Neural cell (in vitro differentiated cells): Measurements from ENCODE around the gene ZNF804B. TPM values are rescaled to one million over a fixed set of nuclear protein-coding genes. Genes with fewer than 3 reads are reported as not detected.

Experiments used
- H2AFZ ChIP-seq: fragments of 200-600, 300-800 bp; sonication (generic), shearing (Covaris generic); 2 replicates; pipeline ENCODE4 v1.6.0; 2014; ENCODE audit warnings: low read depth, mild to moderate bottlenecking, antibody characterized with exemption, low read length, moderate library complexity
- H3F3A ChIP-seq: fragments of 200-600 bp; shearing (Covaris generic); 2 replicates; pipeline ENCODE4 v1.6.1; 2016; ENCODE audit warnings: mild to moderate bottlenecking, moderate library complexity, mixed read lengths, antibody characterized with exemption, low read length; ENCODE audit not compliant: insufficient read depth, poor library complexity, severe bottlenecking
- H3K27ac ChIP-seq: fragments of 200-600, 300-800 bp; sonication (generic), shearing (Covaris generic); 2 replicates; pipeline ENCODE4 v1.5.1; 2014; ENCODE audit warnings: mild to moderate bottlenecking, low read length, moderate library complexity
- H3K27me3 ChIP-seq: fragments of 300-800, 200-600 bp; sonication (generic), shearing (Covaris generic); 2 replicates; pipeline ENCODE4 v1.6.0; 2014; ENCODE audit warnings: mild to moderate bottlenecking, low read depth, low read length, moderate library complexity; ENCODE audit not compliant: insufficient read depth
- H3K36me3 ChIP-seq: fragments of 300-800, 200-600 bp; sonication (generic), shearing (Covaris generic); 2 replicates; pipeline ENCODE4 v1.5.1; 2014; ENCODE audit warnings: mild to moderate bottlenecking, antibody characterized with exemption, low read length, moderate library complexity; ENCODE audit not compliant: insufficient read depth
- H3K4me2 ChIP-seq: fragments of 300-800, 200-600 bp; sonication (generic), shearing (Covaris generic); 2 replicates; pipeline ENCODE4 v1.6.0; 2014; ENCODE audit warnings: mild to moderate bottlenecking, low read length
- H3K4me3 ChIP-seq: fragments of 300-800, 200-600 bp; sonication (generic), shearing (Covaris generic); 2 replicates; pipeline ENCODE4 v1.5.1; 2014; ENCODE audit warnings: mild to moderate bottlenecking, low read length, moderate library complexity
- H3K79me2 ChIP-seq: fragments of 200-600 bp; shearing (Covaris generic); replicated peaks from 2 replicates; pipeline ENCODE4 v1.6.0; 2014; ENCODE audit warnings: mild to moderate bottlenecking, low read length, moderate library complexity; ENCODE audit not compliant: insufficient read depth
- H3K9ac ChIP-seq: fragments of 300-800, 200-600 bp; sonication (generic), shearing (Covaris generic); 2 replicates; pipeline ENCODE4 v1.6.1; 2016; ENCODE audit warnings: mild to moderate bottlenecking, low read length, mixed read lengths
- H3K9me2 ChIP-seq: fragments of 200-600 bp; shearing (Covaris generic); 2 replicates; pipeline ENCODE4 v1.6.1; 2016; ENCODE audit warnings: mild to moderate bottlenecking, low read length, mixed read lengths; ENCODE audit not compliant: insufficient read depth
- H3K9me3 ChIP-seq: fragments of 200-600, 300-800 bp; sonication (generic), shearing (Covaris generic); 2 replicates; pipeline ENCODE4 v1.6.1; 2016; ENCODE audit warnings: mild to moderate bottlenecking, mixed run types, low read length, moderate library complexity, mixed read lengths
- H4K20me1 ChIP-seq: fragments of 200-600 bp; shearing (Covaris generic); 2 replicates; pipeline ENCODE4 v1.6.1; 2016; ENCODE audit warnings: mild to moderate bottlenecking, mixed run types; ENCODE audit not compliant: insufficient read depth
- EP300 ChIP-seq: fragments of 450-650 bp; conservative IDR thresholded peaks from 2 replicates; pipeline ENCODE4 v1.6.1; 2014; ENCODE audit warnings: antibody characterized with exemption, mild to moderate bottlenecking, moderate library complexity; ENCODE audit not compliant: poor library complexity, severe bottlenecking
- EZH2 ChIP-seq: fragments of 200-600, 300-800 bp; shearing (Covaris generic), sonication (generic); IDR thresholded peaks from 2 replicates; pipeline ENCODE4 v1.6.1; 2014; ENCODE audit warnings: antibody characterized with exemption, low read length, borderline replicate concordance, mild to moderate bottlenecking; ENCODE audit not compliant: insufficient read depth, poor library complexity, severe bottlenecking
- MXI1 ChIP-seq: fragments of 450-650 bp; conservative IDR thresholded peaks from 2 replicates; pipeline ENCODE4 v1.6.1; 2014; ENCODE audit warnings: antibody characterized with exemption, mild to moderate bottlenecking; ENCODE audit not compliant: poor library complexity, severe bottlenecking
- POLR2AphosphoS5 ChIP-seq: IDR thresholded peaks from 2 replicates; pipeline ENCODE4 v1.6.1; 2012
- RAD21 ChIP-seq: fragments of 450-650 bp; conservative IDR thresholded peaks from 2 replicates; pipeline ENCODE4 v1.6.1; 2014; ENCODE audit warnings: antibody characterized with exemption, mild to moderate bottlenecking, moderate library complexity
- REST ChIP-seq: IDR thresholded peaks from 2 replicates; pipeline ENCODE4 v1.6.1; 2012; ENCODE audit warnings: borderline replicate concordance
- SMC3 ChIP-seq: fragments of 450-650 bp; conservative IDR thresholded peaks from 2 replicates; pipeline ENCODE4 v1.6.1; 2014; ENCODE audit warnings: antibody characterized with exemption, mild to moderate bottlenecking, moderate library complexity; ENCODE audit not compliant: poor library complexity
- TAF1 ChIP-seq: IDR thresholded peaks from 2 replicates; pipeline ENCODE4 v1.6.1; 2012; ENCODE audit warnings: low read depth
- polyA plus RNA-seq: library from polyadenylated mRNA; depleted of rRNA; stranded (reverse); fragments of >200 nt; gene quantifications from 2 replicates; pipeline ENCODE4 v1.2.3, GENCODE V29; 2014
- TF ChIP-seq, protein P1 (sequence below): fragments of 450-650 bp; IDR thresholded peaks from 2 replicates; pipeline ENCODE4 v1.5.1; 2014; ENCODE audit warnings: antibody characterized with exemption, mild to moderate bottlenecking, moderate library complexity; ENCODE audit not compliant: poor library complexity, severe bottlenecking

Gene ZNF804B
- polyA plus RNA-seq, 1 donor from 2014 or later, result 0.37 TPM

- Histone ChIP-seq H3K79me2 (no peaks in the 10 kb centered on the region), H3K9me2 (no peaks in the 10 kb centered on the region), H3K27ac (no peak overlapping the region), H3K9me3 (no peaks in the 10 kb centered on the region), H3K27me3 (no peaks in the 10 kb centered on the region), H3K4me3 (no peak overlapping the region), H3K36me3 (no peaks in the 10 kb centered on the region), H3K9ac (no peak overlapping the region), H3F3A (no peaks in the 10 kb centered on the region), H3K4me2 (no peak overlapping the region), H2AFZ (no peak overlapping the region), H4K20me1 (no peaks in the 10 kb centered on the region)
- TF ChIP-seq SMC3, result no peak
- TF ChIP-seq TAF1, result no peak
- TF ChIP-seq RAD21, result no peak
- no peak for TF ChIP-seq EZH2
- TF ChIP-seq POLR2AphosphoS5, result no peak
- TF ChIP-seq EP300, result no peak
- TF ChIP-seq MXI1, result no peak
- TF ChIP-seq REST, result no peak
- TF ChIP-seq, protein P1, sequence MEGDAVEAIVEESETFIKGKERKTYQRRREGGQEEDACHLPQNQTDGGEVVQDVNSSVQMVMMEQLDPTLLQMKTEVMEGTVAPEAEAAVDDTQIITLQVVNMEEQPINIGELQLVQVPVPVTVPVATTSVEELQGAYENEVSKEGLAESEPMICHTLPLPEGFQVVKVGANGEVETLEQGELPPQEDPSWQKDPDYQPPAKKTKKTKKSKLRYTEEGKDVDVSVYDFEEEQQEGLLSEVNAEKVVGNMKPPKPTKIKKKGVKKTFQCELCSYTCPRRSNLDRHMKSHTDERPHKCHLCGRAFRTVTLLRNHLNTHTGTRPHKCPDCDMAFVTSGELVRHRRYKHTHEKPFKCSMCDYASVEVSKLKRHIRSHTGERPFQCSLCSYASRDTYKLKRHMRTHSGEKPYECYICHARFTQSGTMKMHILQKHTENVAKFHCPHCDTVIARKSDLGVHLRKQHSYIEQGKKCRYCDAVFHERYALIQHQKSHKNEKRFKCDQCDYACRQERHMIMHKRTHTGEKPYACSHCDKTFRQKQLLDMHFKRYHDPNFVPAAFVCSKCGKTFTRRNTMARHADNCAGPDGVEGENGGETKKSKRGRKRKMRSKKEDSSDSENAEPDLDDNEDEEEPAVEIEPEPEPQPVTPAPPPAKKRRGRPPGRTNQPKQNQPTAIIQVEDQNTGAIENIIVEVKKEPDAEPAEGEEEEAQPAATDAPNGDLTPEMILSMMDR, result no peak
Measured at GRCh38 chr7:88851220-88851619, 91.7 kb downstream of the ZNF804B start.

DNA sequence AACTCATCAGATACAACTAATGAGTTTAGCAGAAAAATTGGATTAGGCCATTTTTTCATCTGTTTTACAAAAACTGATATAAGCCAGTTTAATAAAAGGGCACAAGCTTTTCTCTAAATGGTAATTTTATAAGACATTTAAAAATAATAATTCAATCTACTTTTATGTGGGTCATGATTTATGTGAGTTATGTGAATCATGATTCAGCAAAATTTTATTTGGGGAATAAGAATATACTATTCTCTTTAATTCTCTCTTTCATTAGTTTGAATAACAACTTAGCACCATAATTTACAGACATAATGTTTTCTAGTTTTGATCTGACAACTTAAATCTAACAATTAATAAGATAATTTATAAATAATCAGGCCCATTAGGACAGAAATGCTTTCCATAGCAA is 99.8 kb downstream of the ZNF804B start:
- Histone ChIP-seq H3K9ac (no peak overlapping the region), H3F3A (no peaks in the 10 kb centered on the region), H3K27me3 (no peaks in the 10 kb centered on the region), H2AFZ (no peak overlapping the region), H4K20me1 (no peaks in the 10 kb centered on the region), H3K4me2 (no peak overlapping the region), H3K9me2 (no peaks in the 10 kb centered on the region), H3K9me3 (no peaks in the 10 kb centered on the region), H3K36me3 (no peaks in the 10 kb centered on the region), H3K79me2 (no peaks in the 10 kb centered on the region), H3K4me3 (no peak overlapping the region), H3K27ac (no peak overlapping the region)
- TF ChIP-seq POLR2AphosphoS5, result no peak
- no peak for TF ChIP-seq EP300
- TF ChIP-seq RAD21, result no peak
- no peak for TF ChIP-seq EZH2
- TF ChIP-seq, protein P1, result no peak
- TF ChIP-seq SMC3, result no peak
- TF ChIP-seq MXI1, result no peak
- TF ChIP-seq REST, result no peak
- no peak for TF ChIP-seq TAF1
